Neural cell (in vitro differentiated cells): ENCODE data around the gene FNDC3B. TPM values are rescaled to one million over a fixed set of nuclear protein-coding genes. Genes with fewer than 3 reads are reported as not detected.

Experiments
- H2AFZ ChIP-seq: fragments of 200-600, 300-800 bp; sonication (generic), shearing (Covaris generic); 2 replicates; pipeline ENCODE4 v1.6.0; 2014; ENCODE audit warnings: low read depth, mild to moderate bottlenecking, antibody characterized with exemption, low read length, moderate library complexity
- H3F3A ChIP-seq: fragments of 200-600 bp; shearing (Covaris generic); 2 replicates; pipeline ENCODE4 v1.6.1; 2016; ENCODE audit warnings: mild to moderate bottlenecking, moderate library complexity, mixed read lengths, antibody characterized with exemption, low read length; ENCODE audit not compliant: insufficient read depth, poor library complexity, severe bottlenecking
- H3K27ac ChIP-seq: fragments of 200-600, 300-800 bp; sonication (generic), shearing (Covaris generic); 2 replicates; pipeline ENCODE4 v1.5.1; 2014; ENCODE audit warnings: mild to moderate bottlenecking, low read length, moderate library complexity
- H3K27me3 ChIP-seq: fragments of 300-800, 200-600 bp; sonication (generic), shearing (Covaris generic); 2 replicates; pipeline ENCODE4 v1.6.0; 2014; ENCODE audit warnings: mild to moderate bottlenecking, low read depth, low read length, moderate library complexity; ENCODE audit not compliant: insufficient read depth
- H3K36me3 ChIP-seq: fragments of 300-800, 200-600 bp; sonication (generic), shearing (Covaris generic); 2 replicates; pipeline ENCODE4 v1.5.1; 2014; ENCODE audit warnings: mild to moderate bottlenecking, antibody characterized with exemption, low read length, moderate library complexity; ENCODE audit not compliant: insufficient read depth
- H3K4me2 ChIP-seq: fragments of 300-800, 200-600 bp; sonication (generic), shearing (Covaris generic); 2 replicates; pipeline ENCODE4 v1.6.0; 2014; ENCODE audit warnings: mild to moderate bottlenecking, low read length
- H3K4me3 ChIP-seq: fragments of 300-800, 200-600 bp; sonication (generic), shearing (Covaris generic); 2 replicates; pipeline ENCODE4 v1.5.1; 2014; ENCODE audit warnings: mild to moderate bottlenecking, low read length, moderate library complexity
- H3K79me2 ChIP-seq: fragments of 200-600 bp; shearing (Covaris generic); replicated peaks from 2 replicates; pipeline ENCODE4 v1.6.0; 2014; ENCODE audit warnings: mild to moderate bottlenecking, low read length, moderate library complexity; ENCODE audit not compliant: insufficient read depth
- H3K9ac ChIP-seq: fragments of 300-800, 200-600 bp; sonication (generic), shearing (Covaris generic); 2 replicates; pipeline ENCODE4 v1.6.1; 2016; ENCODE audit warnings: mild to moderate bottlenecking, low read length, mixed read lengths
- H3K9me2 ChIP-seq: fragments of 200-600 bp; shearing (Covaris generic); 2 replicates; pipeline ENCODE4 v1.6.1; 2016; ENCODE audit warnings: mild to moderate bottlenecking, low read length, mixed read lengths; ENCODE audit not compliant: insufficient read depth
- H3K9me3 ChIP-seq: fragments of 200-600, 300-800 bp; sonication (generic), shearing (Covaris generic); 2 replicates; pipeline ENCODE4 v1.6.1; 2016; ENCODE audit warnings: mild to moderate bottlenecking, mixed run types, low read length, moderate library complexity, mixed read lengths
- H4K20me1 ChIP-seq: fragments of 200-600 bp; shearing (Covaris generic); 2 replicates; pipeline ENCODE4 v1.6.1; 2016; ENCODE audit warnings: mild to moderate bottlenecking, mixed run types; ENCODE audit not compliant: insufficient read depth
- EP300 ChIP-seq: fragments of 450-650 bp; conservative IDR thresholded peaks from 2 replicates; pipeline ENCODE4 v1.6.1; 2014; ENCODE audit warnings: antibody characterized with exemption, mild to moderate bottlenecking, moderate library complexity; ENCODE audit not compliant: poor library complexity, severe bottlenecking
- EZH2 ChIP-seq: fragments of 200-600, 300-800 bp; shearing (Covaris generic), sonication (generic); IDR thresholded peaks from 2 replicates; pipeline ENCODE4 v1.6.1; 2014; ENCODE audit warnings: antibody characterized with exemption, low read length, borderline replicate concordance, mild to moderate bottlenecking; ENCODE audit not compliant: insufficient read depth, poor library complexity, severe bottlenecking
- MXI1 ChIP-seq: fragments of 450-650 bp; conservative IDR thresholded peaks from 2 replicates; pipeline ENCODE4 v1.6.1; 2014; ENCODE audit warnings: antibody characterized with exemption, mild to moderate bottlenecking; ENCODE audit not compliant: poor library complexity, severe bottlenecking
- POLR2AphosphoS5 ChIP-seq: IDR thresholded peaks from 2 replicates; pipeline ENCODE4 v1.6.1; 2012
- RAD21 ChIP-seq: fragments of 450-650 bp; conservative IDR thresholded peaks from 2 replicates; pipeline ENCODE4 v1.6.1; 2014; ENCODE audit warnings: antibody characterized with exemption, mild to moderate bottlenecking, moderate library complexity
- SMC3 ChIP-seq: fragments of 450-650 bp; conservative IDR thresholded peaks from 2 replicates; pipeline ENCODE4 v1.6.1; 2014; ENCODE audit warnings: antibody characterized with exemption, mild to moderate bottlenecking, moderate library complexity; ENCODE audit not compliant: poor library complexity
- TAF1 ChIP-seq: IDR thresholded peaks from 2 replicates; pipeline ENCODE4 v1.6.1; 2012; ENCODE audit warnings: low read depth
- polyA plus RNA-seq: library from polyadenylated mRNA; depleted of rRNA; stranded (reverse); fragments of >200 nt; gene quantifications from 2 replicates; pipeline ENCODE4 v1.2.3, GENCODE V29; 2014
- TF ChIP-seq, protein P1 (sequence below): fragments of 450-650 bp; IDR thresholded peaks from 2 replicates; pipeline ENCODE4 v1.5.1; 2014; ENCODE audit warnings: antibody characterized with exemption, mild to moderate bottlenecking, moderate library complexity; ENCODE audit not compliant: poor library complexity, severe bottlenecking
- TF ChIP-seq, protein P2 (sequence below): IDR thresholded peaks from 2 replicates; pipeline ENCODE4 v1.6.1; 2012; ENCODE audit warnings: borderline replicate concordance

FNDC3B gene
- polyA plus RNA-seq, 1 donor from 2014 or later = 4.9 TPM

DNA sequence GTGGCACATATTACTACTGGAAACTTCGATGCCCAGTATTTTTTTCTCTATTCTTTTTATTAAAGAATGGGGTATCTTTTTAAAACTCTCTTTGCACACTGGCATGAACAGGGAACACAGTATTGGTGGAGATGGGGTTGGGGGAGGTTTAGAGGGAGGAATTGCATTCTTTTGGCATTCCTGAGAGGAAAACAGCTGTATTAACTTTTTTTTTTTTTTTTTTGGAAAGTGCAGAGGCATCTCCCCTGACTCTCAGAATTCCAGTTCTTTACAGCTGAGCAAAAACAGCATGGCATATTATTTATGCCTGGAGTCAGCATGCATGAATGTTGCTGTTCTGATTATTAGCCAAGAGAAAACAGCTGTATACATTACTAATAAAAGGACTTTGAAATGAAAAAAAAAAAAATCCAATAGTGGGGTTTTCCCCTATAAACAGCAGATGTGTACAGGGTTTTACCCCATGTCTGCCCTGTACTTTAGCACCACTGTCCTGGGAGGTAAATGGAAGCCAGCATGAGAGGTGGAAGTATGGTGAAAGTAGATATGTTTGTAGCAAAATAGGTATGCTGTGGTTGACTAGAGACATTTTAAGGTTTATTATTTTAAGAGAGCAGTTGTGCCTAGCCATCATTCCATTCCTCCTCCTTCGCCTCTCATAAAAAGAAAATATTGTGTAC is 132.2 kb downstream of the FNDC3B start:
- Histone ChIP-seq H3K4me3 (no peak overlapping the region), H3K9me2 (no peaks in the 10 kb centered on the region), H4K20me1 (no peaks in the 10 kb centered on the region), H3K27ac (no peak overlapping the region), H3K79me2 (no peaks in the 10 kb centered on the region), H3K27me3 (no peaks in the 10 kb centered on the region), H3K4me2 (no peak overlapping the region), H3K36me3 (no peaks in the 10 kb centered on the region), H3K9me3 (no peaks in the 10 kb centered on the region), H2AFZ (no peak overlapping the region), H3K9ac (no peak overlapping the region), H3F3A (no peaks in the 10 kb centered on the region)
- TF ChIP-seq EP300 = no peak
- TF ChIP-seq SMC3 = no peak
- TF ChIP-seq, protein P1, sequence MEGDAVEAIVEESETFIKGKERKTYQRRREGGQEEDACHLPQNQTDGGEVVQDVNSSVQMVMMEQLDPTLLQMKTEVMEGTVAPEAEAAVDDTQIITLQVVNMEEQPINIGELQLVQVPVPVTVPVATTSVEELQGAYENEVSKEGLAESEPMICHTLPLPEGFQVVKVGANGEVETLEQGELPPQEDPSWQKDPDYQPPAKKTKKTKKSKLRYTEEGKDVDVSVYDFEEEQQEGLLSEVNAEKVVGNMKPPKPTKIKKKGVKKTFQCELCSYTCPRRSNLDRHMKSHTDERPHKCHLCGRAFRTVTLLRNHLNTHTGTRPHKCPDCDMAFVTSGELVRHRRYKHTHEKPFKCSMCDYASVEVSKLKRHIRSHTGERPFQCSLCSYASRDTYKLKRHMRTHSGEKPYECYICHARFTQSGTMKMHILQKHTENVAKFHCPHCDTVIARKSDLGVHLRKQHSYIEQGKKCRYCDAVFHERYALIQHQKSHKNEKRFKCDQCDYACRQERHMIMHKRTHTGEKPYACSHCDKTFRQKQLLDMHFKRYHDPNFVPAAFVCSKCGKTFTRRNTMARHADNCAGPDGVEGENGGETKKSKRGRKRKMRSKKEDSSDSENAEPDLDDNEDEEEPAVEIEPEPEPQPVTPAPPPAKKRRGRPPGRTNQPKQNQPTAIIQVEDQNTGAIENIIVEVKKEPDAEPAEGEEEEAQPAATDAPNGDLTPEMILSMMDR = no peak
- no peak for TF ChIP-seq MXI1
- no peak for TF ChIP-seq RAD21

DNA sequence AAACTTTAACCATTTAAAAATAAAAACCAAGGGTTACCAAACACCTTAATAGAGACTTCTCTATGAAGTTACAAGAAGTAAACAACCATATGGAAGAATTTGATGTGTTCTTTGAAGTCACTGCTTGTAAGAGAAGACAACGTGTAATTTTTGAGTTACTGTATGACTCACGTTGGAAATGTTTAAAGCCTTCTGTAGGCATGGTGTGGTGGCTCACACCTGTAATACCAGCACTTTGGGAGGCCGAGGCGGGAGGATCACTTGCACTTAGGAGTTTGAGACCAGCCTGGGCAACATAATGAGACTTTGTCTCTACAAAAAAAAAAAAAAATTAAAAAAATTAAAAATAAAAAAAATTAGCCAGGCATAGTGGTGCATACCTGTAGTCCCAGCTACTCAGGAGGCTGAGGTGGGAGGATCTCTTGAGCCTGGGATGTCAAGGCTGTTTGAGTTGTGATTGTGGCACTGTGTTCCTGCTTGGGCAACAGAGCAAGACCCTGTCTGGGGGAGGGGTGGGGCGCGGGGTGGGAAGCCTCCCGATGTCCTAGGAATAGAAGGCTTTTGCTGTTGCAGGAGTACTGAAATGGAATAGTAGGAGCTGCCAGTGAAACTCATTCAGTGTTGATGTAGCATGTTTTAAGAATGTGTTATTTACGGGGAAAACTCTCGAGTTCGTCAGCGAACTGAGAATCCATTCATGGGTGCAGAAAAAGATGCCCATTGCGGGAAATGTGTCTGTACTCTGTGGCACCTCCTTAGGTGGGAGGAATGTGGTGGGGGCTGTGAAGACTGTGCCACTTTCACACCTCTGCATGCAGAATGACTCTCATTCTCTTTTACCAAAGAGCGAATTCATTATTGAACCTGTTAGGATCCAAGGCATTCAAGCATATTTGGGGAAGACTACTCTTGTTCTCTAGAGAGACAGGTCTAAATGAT is 134.2 kb downstream of the FNDC3B start:
- H3K27ac ChIP-seq = no peak overlapping the region
- no peaks in the 10 kb centered on the region for H3K79me2 ChIP-seq

More for the DNA sequence above, 134.2 kb downstream of the FNDC3B start:
- Histone ChIP-seq H3K4me2 (no peak overlapping the region), H2AFZ (no peak overlapping the region), H3K36me3 (no peaks in the 10 kb centered on the region), H3K9ac (no peak overlapping the region), H3K27me3 (no peaks in the 10 kb centered on the region), H3K9me3 (no peaks in the 10 kb centered on the region), H3K9me2 (no peaks in the 10 kb centered on the region), H3K4me3 (no peak overlapping the region), H3F3A (no peaks in the 10 kb centered on the region), H4K20me1 (no peaks in the 10 kb centered on the region)
- TF ChIP-seq TAF1 = no peak
- TF ChIP-seq EP300 = no peak
- no peak for TF ChIP-seq POLR2AphosphoS5
- TF ChIP-seq, protein P1 = no peak
- no peak for TF ChIP-seq MXI1
- TF ChIP-seq, protein P2, sequence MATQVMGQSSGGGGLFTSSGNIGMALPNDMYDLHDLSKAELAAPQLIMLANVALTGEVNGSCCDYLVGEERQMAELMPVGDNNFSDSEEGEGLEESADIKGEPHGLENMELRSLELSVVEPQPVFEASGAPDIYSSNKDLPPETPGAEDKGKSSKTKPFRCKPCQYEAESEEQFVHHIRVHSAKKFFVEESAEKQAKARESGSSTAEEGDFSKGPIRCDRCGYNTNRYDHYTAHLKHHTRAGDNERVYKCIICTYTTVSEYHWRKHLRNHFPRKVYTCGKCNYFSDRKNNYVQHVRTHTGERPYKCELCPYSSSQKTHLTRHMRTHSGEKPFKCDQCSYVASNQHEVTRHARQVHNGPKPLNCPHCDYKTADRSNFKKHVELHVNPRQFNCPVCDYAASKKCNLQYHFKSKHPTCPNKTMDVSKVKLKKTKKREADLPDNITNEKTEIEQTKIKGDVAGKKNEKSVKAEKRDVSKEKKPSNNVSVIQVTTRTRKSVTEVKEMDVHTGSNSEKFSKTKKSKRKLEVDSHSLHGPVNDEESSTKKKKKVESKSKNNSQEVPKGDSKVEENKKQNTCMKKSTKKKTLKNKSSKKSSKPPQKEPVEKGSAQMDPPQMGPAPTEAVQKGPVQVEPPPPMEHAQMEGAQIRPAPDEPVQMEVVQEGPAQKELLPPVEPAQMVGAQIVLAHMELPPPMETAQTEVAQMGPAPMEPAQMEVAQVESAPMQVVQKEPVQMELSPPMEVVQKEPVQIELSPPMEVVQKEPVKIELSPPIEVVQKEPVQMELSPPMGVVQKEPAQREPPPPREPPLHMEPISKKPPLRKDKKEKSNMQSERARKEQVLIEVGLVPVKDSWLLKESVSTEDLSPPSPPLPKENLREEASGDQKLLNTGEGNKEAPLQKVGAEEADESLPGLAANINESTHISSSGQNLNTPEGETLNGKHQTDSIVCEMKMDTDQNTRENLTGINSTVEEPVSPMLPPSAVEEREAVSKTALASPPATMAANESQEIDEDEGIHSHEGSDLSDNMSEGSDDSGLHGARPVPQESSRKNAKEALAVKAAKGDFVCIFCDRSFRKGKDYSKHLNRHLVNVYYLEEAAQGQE = no peak
- no peak for TF ChIP-seq SMC3
- no peak for TF ChIP-seq RAD21
- TF ChIP-seq EZH2 = no peak
